Putamen (tissue), 1 donor: ENCODE measurements around the gene MGA.
A peak's percentile ranks its signal among the peaks of the same experiment; 100 is the strongest.
"Not testable (repeated sequence)": the region's sequence is repeated elsewhere in the genome, so short reads cannot be mapped to it uniquely, and the experiment has no call there.

Experiments used
- DNase-seq: peaks from one replicate; pipeline ENCODE4 v3.0.0-alpha.2; 2016; ENCODE audit warnings: low spot score

The MGA gene

DNA sequence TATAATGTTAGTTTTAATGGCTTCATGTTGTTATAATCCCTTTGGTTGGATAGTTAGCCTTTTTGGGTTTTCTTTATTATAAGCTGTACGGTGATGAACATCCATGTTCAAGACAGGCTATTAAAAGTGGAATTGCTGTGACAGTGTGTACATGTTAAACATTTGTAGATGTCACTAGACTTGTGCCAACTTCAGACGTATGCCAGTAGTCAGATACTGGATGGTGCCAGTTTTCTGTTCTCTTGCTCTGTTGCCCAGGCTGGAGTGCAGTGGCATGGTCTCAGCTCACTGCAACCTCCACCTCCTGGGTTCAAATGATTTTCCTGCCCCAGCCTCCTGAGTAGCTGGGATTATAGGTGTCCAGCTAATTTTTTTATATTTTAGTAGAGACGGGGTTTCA, 54.1 kb downstream of the MGA start:
- no peak for DNase-seq

GRCh38 chr15:41716864-41717263, 56.7 kb downstream of the MGA start:
- DNase-seq = no peak

- no peak for DNase-seq
These were observed 66.9 kb downstream of the MGA start for GRCh38 chr15:41727143-41727542.

DNA sequence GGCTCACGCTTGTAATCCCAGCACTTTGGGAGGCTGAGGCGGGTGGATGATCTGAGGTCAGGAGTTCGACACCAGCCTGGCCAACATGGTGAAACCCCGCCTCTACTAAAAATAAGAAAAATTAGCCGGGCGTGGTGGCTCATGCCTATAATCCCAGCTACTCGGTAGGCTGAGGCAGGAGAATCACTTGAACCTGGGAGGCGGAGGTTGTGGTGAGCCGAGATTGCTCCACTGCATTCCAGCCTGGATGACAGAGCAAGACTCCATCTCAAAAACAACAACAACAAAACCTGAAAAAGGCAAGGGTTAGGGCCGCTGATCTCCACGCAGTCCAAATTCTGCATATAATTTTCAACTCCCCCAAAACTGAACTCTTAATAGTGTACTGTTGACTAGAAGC, 67.9 kb downstream of the MGA start:
- not testable (repeated sequence) for DNase-seq

- DNase-seq = no peak
These were observed 70.3 kb downstream of the MGA start for GRCh38 chr15:41730543-41730942.

DNA sequence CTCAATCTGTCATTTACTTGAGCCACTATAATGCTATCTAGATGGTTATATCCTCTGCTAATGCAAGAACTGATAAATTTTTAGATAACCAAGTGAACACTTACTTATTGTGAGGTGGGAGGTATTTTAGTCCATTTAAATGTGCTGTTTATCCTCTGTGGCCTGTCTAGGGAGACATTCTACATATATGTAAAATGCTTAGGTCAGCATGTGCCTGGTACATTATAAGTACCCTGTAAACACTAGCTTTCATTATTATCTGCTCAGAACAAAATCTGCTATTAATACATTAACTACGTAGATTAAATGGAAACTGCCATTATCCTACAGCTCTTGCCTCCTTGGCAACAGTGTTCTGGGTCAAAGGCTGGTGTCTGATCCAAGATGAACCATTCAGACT, 72.3 kb downstream of the MGA start:
- DNase-seq = no peak

DNA sequence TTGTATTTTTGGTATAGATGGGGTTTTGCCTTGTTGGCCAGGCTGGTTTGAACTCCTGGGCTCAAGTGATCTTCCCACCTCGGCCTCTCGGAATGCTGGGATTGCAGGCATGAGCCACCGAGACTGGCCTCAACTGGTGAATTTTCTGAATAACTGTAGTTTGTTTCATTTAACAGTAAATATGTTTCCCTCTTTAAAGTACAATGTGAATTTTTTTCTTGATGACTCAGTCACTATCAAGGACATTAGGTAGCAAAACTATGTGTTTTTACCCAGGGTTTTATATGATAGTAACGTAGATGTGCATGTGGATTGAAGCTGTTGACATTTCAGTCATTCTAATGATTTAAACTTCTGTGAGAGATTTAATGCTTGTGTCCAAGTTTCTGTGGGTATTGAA, 73.9 kb downstream of the MGA start:
- DNase-seq = no peak

DNA sequence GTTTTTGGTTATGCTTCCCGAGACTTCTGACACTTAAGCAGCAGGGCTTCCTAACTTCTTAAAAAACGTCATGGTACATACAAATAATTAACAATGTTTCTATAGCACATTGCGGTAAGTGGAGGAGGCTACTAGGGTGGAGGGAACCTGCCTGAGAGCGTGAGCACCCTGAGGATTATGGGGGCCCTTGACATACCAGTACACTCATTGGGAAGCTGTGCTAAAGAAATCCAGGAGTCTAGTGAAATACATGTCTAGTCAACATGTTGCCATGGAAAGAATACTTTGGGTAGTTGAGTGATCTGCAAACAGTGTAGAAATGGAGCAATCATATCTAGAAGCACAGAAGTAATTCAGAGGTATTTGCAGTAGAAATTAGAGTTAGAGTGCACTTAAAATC, 74.8 kb downstream of the MGA start:
- DNase-seq = no peak

GRCh38 chr15:41735492-41735891, 75.3 kb downstream of the MGA start:
- DNase-seq = not testable (repeated sequence)

DNA sequence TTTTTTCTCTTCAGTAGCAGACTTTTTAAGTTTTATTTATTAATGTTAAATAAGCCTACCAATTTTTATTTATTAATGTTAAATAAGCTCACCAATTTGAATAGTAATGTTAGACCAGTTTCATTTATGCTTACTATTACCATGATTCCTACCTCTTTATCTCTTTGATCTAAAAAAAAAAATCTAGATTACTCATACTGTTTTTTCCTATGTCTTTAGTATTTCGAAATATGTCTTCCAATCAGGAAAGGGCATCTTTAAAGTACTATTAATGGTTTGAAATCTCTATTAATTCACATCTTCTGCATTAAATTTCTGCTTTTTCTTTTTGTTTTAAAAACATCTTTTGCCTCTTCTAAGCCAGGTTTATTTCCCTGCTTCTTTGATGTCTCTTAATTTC, 86.6 kb downstream of the MGA start:
- no peak for DNase-seq

DNA sequence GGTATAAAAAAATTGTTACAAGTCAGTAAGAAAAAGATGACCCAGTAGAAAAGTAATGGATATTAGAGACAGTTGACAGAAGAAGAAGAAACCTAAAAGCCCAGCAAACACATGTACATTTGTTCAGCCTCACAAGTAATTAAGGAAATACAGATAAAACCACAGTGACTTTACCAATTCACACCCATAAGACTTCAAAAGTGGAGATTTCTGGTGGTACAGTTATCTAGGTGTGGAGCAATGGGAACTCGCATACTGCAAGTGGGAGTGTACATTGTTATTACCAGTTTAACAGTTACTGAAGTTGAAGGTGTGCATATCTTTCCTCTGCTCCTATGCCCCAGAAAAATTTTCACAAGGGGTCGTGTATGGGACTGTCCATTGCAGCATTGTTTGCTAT, 96.0 kb downstream of the MGA start:
- DNase-seq = no peak

DNA sequence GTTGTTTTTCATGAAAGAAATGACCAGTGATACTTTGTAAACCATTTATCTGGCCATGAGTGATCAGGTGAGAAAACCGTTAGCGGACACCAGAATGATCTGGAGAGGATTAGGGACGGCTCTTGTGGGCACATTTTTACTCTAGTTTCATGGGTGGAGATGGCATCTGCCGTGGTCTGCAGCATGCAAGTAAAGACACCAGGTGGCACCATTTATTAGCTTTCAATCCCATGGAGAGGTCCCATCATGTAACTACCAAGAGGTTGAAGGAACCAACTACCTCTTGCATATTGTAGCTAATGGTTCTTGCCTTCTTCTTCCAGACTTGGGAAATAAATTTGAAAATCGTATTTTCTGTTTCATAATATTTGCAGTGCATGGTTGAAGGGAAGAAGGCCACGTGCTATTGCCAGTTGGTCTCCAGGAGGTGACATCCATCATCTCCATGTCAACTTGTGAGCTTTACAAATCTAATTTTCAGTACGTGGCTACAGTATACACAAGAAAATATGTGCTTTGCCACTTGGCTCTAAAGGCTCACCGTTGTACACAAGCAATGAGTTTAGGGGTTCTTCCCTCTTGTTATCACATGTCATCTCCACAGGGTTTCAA, 112.6 kb downstream of the MGA start:
- peak; percentile 71 for DNase-seq

DNA sequence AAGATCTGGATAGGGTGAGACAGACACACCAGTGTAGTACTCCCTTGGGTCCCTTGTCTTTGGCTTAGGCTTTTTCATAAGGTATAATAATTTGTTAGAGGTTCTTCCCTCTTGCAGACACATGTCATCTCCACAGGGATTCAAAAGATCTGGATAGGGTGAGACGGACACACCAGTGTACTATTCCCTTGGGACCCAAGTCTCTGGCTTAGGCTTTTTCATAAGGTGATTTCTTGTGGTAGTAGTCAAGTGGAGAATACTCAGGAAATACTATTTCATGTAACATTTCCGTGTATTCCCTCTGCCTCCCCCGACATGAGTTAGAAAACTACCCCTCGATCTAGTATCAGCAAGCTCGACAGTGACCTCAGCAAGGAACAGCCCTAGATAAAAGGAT, 113.1 kb downstream of the MGA start:
- no peak for DNase-seq

- DNase-seq = no peak
These were observed 113.5 kb downstream of the MGA start for GRCh38 chr15:41773729-41774061.

- peak; percentile 97 for DNase-seq
These were observed 114.1 kb downstream of the MGA start, which contains the start of gene MAPKBP1 for GRCh38 chr15:41774062-41774881. Gene MAPKBP1 (plus strand): TSS chr15:41774484. CDS start chr15:41775276, 792 bp downstream.

DNA sequence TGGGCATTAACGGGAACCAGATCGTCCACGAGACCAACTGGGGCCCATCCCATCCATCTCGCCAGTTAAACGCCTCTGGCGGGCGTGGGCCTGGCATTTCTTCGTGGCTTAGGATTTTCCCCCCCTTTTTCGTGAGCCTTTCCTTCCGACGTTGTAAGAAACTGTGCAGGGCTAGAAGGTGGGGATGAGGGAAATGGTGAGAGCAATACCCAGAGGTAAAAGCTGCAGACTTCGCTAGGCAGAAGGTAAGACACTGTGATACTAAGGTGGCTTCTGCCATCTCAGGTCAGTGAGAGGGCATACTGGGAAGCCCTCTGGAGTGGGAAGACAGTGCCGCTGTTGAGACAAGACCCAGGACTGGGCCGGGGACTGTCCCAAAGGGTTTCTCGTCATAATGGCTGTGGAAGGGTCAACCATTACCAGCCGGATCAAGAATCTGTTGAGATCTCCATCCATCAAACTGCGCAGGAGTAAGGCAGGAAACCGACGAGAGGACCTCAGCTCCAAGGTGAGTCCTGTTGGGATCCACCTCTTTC, 114.7 kb downstream of the MGA start:
- DNase-seq = no peak

DNA sequence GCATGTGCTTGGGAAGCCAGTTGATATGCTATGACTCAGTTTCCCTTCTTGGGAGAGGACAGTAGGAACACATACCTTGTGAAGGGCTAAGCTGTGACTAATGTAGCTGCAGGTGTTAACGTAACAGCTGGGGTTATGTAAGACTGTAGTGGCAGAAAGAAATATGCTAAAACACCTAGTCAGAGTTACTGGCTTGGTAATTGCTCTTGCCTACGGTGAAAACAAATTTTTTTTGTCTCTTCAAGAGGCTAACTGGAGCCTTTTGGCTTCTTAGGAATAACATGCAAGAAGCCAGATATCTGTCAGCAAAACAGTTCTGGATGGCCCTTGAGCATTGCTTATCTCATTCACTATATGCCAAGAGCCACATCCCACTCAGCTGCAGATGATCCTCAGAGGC, 115.4 kb downstream of the MGA start:
- DNase-seq = no peak

- no peak for DNase-seq
These were observed 117.3 kb downstream of the MGA start for GRCh38 chr15:41777421-41777973.

DNA sequence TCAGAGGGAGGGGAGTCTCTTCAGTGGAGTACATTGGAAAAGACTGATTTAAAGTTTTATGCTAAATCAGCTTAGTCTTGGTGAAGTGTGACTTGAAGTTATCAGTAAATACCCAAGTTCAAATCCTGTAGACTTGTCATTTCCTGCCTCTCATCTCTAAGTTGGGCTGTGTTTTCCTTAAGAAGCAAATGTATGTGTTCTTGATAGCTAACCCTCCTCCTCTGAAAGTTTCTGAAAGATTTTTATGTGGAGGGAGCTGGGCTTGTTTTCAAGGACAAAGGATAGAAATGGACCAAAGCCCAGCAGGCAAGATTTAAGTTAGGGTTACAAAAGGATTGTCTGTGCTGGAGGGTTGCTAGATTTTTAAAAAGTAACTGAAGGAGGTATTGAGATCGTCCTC, 118.3 kb downstream of the MGA start:
- DNase-seq = no peak

DNA sequence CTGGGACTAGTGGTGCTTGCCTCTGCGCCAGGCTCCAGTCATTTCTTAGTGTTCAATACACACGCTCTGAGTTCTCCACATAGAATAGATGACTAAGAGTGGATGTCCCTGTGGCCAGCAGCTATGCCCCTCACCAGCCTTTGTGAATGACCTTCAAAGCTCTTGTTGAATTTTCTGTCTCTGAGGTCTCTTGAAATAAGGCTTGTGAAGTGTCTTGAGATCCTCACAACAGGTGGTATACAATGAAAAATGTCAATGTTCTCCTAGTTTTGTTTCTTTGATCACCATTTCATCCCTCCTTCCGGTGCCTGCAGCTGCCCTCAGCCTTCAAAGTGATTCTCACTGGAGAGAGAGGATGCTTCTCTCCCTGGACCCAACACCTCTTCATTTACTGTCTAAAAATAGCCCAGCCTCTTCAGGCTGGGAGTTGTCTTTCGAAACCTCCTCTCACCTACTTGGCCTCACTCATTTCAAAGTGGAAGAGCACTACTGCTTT, 119.5 kb downstream of the MGA start:
- DNase-seq = no peak

- no peak for DNase-seq
These were observed 120.1 kb downstream of the MGA start for GRCh38 chr15:41780266-41780665.

- DNase-seq = no peak
These were observed 120.5 kb downstream of the MGA start for GRCh38 chr15:41780727-41781126.
